Measurements from ENCODE around the gene SEC31A. TPM values are rescaled to one million over a fixed set of nuclear protein-coding genes. Genes with fewer than 3 reads are reported as not detected.
"Not testable (repeated sequence)": the region's sequence is repeated elsewhere in the genome, so short reads cannot be mapped to it uniquely, and the experiment has no call there.

SEC31A gene, protein sequence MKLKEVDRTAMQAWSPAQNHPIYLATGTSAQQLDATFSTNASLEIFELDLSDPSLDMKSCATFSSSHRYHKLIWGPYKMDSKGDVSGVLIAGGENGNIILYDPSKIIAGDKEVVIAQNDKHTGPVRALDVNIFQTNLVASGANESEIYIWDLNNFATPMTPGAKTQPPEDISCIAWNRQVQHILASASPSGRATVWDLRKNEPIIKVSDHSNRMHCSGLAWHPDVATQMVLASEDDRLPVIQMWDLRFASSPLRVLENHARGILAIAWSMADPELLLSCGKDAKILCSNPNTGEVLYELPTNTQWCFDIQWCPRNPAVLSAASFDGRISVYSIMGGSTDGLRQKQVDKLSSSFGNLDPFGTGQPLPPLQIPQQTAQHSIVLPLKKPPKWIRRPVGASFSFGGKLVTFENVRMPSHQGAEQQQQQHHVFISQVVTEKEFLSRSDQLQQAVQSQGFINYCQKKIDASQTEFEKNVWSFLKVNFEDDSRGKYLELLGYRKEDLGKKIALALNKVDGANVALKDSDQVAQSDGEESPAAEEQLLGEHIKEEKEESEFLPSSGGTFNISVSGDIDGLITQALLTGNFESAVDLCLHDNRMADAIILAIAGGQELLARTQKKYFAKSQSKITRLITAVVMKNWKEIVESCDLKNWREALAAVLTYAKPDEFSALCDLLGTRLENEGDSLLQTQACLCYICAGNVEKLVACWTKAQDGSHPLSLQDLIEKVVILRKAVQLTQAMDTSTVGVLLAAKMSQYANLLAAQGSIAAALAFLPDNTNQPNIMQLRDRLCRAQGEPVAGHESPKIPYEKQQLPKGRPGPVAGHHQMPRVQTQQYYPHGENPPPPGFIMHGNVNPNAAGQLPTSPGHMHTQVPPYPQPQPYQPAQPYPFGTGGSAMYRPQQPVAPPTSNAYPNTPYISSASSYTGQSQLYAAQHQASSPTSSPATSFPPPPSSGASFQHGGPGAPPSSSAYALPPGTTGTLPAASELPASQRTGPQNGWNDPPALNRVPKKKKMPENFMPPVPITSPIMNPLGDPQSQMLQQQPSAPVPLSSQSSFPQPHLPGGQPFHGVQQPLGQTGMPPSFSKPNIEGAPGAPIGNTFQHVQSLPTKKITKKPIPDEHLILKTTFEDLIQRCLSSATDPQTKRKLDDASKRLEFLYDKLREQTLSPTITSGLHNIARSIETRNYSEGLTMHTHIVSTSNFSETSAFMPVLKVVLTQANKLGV
- total RNA-seq: 100 to 1,000 TPM; 130 to 145 TPM
- 100 to 1,000 TPM; 101 to 131 (median 112) TPM for polyA plus RNA-seq
- total RNA-seq: 133 to 154 (median 139) reads per million in 6 experiments

DNA sequence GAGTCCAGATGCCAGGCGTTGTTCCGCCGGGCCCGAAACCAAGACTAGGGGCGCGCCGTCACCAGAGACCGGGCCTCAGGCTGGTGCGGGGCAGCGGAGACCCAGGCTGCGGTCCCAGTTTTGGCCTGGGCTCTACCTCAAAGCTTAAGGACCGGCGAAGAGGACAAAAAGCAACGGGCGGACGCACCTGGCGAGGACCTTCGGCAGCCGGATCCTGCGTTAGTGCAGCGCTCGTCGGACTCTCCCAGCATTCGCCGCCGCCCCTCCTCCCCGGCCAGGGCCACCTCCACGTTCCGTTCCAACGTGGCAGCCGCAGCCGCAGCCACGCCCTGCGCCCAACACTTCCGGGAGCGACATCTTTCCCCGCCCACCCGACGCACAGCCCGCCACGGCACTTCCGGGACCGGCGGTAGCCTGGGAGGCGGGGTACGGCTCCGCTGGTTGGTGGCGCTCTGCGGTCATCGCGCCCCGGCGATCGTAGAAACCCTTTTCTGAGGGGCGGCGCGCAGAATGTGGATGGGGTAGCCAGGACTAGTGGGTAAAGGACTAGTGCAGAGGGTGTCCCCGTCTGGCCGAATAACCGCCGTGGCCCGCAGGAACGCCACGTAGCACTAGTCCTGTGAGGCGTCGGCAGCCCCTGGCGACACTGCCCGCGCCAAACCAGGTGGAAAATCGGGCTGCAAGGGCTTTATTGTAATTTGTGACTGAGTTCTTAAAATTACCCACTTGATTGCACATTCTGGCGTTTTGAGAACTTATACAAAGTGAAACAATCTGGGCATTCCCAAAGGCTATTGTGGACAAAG, at the start of gene SEC31A:
Gene SEC31A (minus strand): TSS at position 253 of the 806 bp plus-strand sequence. CDS start 9,217 bp downstream, outside the sequence.
- Mint-ChIP-seq H3K9me3 (no peaks in the 10 kb centered on the region), H3K27ac (peak within 1 kb of the TSS; percentile 92 to 99 (median 98)), H3K4me1 (peaks cover 3 to 44% (median 36%) of the 10 kb centered on the region in 4 donors), H3K36me3 (peaks cover 5 to 22% (median 14%) of the 10 kb centered on the region in 3 donors), H3K27me3 (no peaks in the 10 kb centered on the region), H3K4me3 (peak within 1 kb of the TSS; percentile 87 to 98 (median 94))
- POLR2A ChIA-PET: interaction anchor here (0.6 to 3.7 kb wide), 5 partner anchors 9 to 144 kb away, joined by 3 to 40 read pairs (median 3); partner anchors contain the start of genes COPS4, LIN54 and THAP9
- ATAC-seq (peak; percentile 90 to 91), DNase-seq (peak; percentile 92 to 98 (median 96))

DNA sequence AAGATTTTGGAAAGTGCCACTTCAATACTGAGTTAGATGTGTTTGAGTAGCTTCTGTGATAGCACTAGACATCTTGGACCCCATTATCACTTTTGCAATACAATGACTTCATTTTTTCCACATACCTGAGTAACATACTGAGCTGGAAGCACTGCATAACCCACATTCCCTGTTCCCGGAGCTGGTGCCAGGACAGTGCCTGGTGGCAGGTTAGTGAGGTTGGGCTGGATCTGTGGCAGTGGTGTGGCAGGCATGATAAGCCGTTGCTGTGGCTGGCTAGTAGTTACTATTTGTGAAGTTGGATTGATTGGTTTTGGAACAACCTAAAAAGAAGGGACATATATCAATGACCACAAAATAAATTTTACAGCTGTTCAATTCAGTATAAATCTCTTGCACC, 48.5 kb upstream of the SEC31A start:
- Mint-ChIP-seq H3K4me1 (peaks cover 0 to 3% (median 0%) of the 10 kb centered on the region in 4 donors), H3K27ac (no peak overlapping the region), H3K9me3 (no peaks in the 10 kb centered on the region), H3K36me3 (peaks cover 12 to 76% (median 25%) of the 10 kb centered on the region in 3 donors), H3K27me3 (no peaks in the 10 kb centered on the region), H3K4me3 (no peak overlapping the region)
- no peak for ATAC-seq
- no peak for DNase-seq
- POLR2A ChIA-PET: no interaction called here

DNA sequence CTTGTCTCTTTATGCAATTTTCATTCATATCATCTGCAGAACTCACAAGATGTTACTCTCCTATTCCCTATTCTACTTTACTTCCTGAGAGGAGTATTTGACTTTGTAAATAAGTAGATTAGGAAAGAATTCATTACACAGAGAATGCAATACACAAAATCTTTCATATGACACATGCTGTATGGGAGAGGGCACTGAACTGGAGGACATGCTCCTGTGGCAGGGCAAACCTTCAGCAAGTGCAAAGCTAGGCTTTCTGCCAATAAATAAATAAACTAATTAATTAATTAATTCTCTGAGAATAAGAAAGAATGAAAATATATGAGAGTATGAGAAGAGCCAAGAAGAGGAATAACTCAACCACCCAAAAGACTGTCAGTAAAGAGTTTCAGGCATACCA, 43.5 kb upstream of the SEC31A start:
- H3K9me3 Mint-ChIP-seq: no peaks in the 10 kb centered on the region
- peaks cover 12 to 70% (median 38%) of the 10 kb centered on the region in 3 donors for H3K36me3 Mint-ChIP-seq
- no peak overlapping the region for H3K27ac Mint-ChIP-seq
- ATAC-seq (no peak), DNase-seq (no peak)
- no peaks in the 10 kb centered on the region for H3K4me1 Mint-ChIP-seq
- POLR2A ChIA-PET: no interaction called here
- no peak overlapping the region for H3K4me3 Mint-ChIP-seq
- H3K27me3 Mint-ChIP-seq: no peaks in the 10 kb centered on the region

DNA sequence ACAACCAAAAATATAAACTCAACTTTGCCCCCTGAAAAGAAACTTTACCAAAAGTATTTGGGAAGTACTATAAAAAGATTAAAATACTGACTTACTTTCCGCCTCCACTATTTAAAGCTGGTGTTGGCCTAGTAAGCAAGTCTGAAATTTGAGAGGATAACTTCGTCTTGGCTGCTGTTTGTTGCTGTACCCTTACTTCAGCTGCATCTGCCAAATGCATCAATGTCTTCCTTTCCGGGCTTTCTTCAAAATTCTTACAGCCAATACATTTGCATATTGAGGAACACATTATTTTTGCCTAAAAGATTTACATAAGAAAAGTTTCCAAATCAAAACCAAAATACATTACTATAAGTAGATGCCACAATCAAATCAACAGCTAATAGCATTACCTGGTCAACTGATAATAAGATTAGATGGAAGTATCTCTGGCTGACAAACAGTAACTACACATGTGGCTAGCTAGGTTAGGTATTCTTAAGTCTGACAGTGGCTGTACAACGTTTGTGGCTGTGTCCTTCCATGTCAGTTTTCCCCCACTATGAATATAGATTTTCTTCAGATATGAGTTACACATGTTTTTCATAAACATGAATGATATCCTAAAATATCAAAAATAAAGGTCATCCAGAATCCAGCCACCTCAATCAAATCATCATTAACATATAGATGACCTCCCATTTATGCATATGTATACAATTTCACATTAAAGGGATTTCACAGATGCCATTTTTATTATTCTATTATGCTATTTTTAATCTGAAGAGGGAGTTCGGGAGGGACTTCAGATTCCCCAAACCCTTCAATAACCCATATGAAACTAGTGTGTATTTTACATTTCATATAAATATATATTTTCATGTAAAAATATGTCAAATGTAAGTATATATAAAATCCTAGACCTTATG, 40.1 kb upstream of the SEC31A start:
- Mint-ChIP-seq H3K27me3 (no peaks in the 10 kb centered on the region), H3K4me1 (no peaks in the 10 kb centered on the region), H3K27ac (no peak overlapping the region), H3K9me3 (no peaks in the 10 kb centered on the region), H3K4me3 (no peak overlapping the region), H3K36me3 (peaks cover 4 to 56% (median 28%) of the 10 kb centered on the region in 3 donors)
- DNase-seq (no peak), ATAC-seq (no peak)
- POLR2A ChIA-PET: interaction anchor here (1.2 kb wide), 1 partner anchor 42 kb away, joined by 5 read pairs; no protein-coding TSS in a partner anchor

DNA sequence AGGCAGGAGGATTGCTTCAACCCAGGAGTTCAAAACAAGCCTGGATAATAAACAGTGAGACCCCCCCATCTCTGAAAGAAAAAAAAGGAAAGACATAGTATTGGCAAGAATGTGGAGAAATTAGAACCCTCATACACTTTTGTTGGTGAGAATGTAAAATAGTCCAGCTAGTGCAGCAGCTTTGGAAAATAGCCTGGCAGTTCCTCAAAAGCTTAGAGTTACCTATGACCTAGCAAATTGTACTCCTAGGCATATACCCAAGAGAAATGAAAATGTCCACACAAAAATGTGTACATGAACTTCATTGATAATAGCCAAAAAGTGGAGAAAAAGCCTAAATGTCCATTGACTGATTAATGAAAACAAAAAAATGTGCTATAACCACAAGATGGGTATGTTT, 30.8 kb upstream of the SEC31A start:
- Mint-ChIP-seq H3K4me1 (peaks cover 0 to 1% (median 0%) of the 10 kb centered on the region in 4 donors), H3K27ac (no peak overlapping the region), H3K27me3 (no peaks in the 10 kb centered on the region), H3K36me3 (peaks cover 0 to 20% (median 0%) of the 10 kb centered on the region in 3 donors), H3K9me3 (no peaks in the 10 kb centered on the region), H3K4me3 (no peak overlapping the region)
- POLR2A ChIA-PET: no interaction called here
- DNase-seq: no peak
- ATAC-seq: no peak

DNA sequence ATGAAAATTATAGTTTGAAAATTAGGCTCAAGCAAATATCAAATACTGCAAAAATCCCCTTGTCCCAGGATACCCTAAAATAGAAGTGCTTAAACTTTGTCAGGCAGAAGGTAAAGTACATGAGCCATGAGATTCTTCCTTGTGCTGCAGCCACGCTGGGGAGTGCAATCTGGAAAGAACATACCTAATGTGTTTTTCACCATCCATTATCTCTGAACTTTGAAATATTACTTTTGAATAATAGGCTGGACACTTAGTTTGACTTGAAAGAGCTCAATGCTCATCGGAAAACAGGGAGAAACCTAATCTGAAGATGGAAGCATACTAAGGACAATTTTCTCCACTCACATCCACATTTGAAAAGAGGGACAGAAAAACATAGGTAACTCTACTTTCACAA, 28.4 kb upstream of the SEC31A start:
- ATAC-seq (no peak), DNase-seq (no peak)
- H3K36me3 Mint-ChIP-seq: peaks cover 0 to 18% (median 2%) of the 10 kb centered on the region in 3 donors
- POLR2A ChIA-PET: no interaction called here
- no peak overlapping the region for H3K27ac Mint-ChIP-seq
- no peaks in the 10 kb centered on the region for H3K27me3 Mint-ChIP-seq
- peaks cover 0 to 1% (median 0%) of the 10 kb centered on the region in 4 donors for H3K4me1 Mint-ChIP-seq
- no peaks in the 10 kb centered on the region for H3K9me3 Mint-ChIP-seq
- H3K4me3 Mint-ChIP-seq: no peak overlapping the region

DNA sequence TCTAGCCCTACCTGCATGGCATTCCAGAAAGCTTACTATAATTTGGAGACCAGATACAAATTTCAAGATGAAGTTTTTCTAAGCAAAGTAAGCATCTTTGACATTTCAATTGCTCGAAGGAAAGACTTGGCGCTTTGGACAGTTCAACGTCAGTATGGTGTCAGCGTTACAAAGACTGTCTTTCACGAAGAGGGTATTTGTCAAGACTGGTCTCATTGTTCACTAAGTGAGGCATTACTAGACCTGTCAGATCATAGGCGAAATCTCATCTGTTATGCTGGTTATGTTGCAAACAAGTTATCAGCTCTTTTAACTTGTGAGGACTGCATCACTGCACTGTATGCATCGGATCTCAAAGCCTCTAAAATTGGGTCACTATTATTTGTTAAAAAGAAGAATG, 27.1 kb upstream of the SEC31A start:
- DNase-seq (no peak), ATAC-seq (no peak)
- Mint-ChIP-seq H3K4me3 (no peak overlapping the region), H3K36me3 (peaks cover 0 to 20% (median 8%) of the 10 kb centered on the region in 3 donors), H3K27me3 (no peaks in the 10 kb centered on the region), H3K9me3 (no peaks in the 10 kb centered on the region), H3K27ac (no peak overlapping the region), H3K4me1 (peaks cover 0 to 1% (median 0%) of the 10 kb centered on the region in 4 donors)
- POLR2A ChIA-PET: no interaction called here

DNA sequence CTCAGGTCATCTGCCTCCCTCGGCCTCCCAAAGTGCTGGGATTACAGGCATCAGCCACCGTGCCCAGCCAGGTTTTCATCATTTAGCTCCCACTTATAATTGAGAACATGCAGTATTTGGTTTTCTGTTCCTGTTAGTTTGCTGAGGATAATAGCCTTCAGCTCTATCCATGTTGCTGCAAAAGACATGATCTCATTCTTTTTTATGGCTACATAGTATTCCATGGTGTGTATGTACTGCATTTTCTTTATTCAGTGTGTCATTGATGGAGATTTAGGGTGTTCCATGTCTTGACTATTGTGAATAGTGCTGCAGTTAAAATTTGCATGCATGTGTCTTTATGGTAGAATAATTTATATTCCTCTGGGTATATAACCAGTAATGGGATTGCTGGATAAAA, 23.0 kb upstream of the SEC31A start:
- H3K27me3 Mint-ChIP-seq, H3K27ac Mint-ChIP-seq, H3K4me1 Mint-ChIP-seq, H3K4me3 Mint-ChIP-seq, ATAC-seq, DNase-seq, H3K9me3 Mint-ChIP-seq: not testable (repeated sequence)
- H3K36me3 Mint-ChIP-seq: peaks cover 6 to 40% (median 13%) of the 10 kb centered on the region in 3 donors
- POLR2A ChIA-PET: interaction anchor here (0.6 to 1.1 kb wide), 3 partner anchors 13 to 509 kb away, joined by 3 to 4 read pairs (median 4); partner anchors contain the start of gene THAP9

DNA sequence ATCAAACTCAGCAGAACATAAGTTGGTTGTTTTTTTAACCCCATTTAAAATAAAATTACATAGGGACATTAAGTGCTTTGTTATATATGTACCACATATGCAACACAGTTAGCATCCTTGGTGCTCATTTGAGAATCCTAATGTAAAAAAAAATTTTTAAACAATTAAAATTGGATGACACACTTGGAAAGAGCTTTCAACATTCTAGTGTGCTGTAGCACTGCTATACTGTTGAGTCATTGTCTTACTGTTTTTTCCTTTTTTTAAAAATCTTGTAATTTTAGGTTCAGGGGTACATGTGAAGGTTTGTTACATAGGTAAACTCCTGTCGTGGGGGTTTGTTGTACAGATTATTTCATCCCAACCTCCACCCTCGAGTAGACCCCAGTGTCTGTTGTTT, 22.4 kb upstream of the SEC31A start:
- peaks cover 6 to 43% (median 13%) of the 10 kb centered on the region in 3 donors for H3K36me3 Mint-ChIP-seq
- no peak overlapping the region for H3K4me3 Mint-ChIP-seq
- ATAC-seq (no peak), DNase-seq (no peak)
- H3K4me1 Mint-ChIP-seq: peaks cover 0 to 1% (median 0%) of the 10 kb centered on the region in 4 donors
- no peaks in the 10 kb centered on the region for H3K27me3 Mint-ChIP-seq
- POLR2A ChIA-PET: interaction anchor here (0.6 to 1.1 kb wide), 3 partner anchors 13 to 508 kb away, joined by 3 to 4 read pairs (median 4); partner anchors contain the start of gene THAP9
- H3K27ac Mint-ChIP-seq: no peak overlapping the region
- no peaks in the 10 kb centered on the region for H3K9me3 Mint-ChIP-seq

DNA sequence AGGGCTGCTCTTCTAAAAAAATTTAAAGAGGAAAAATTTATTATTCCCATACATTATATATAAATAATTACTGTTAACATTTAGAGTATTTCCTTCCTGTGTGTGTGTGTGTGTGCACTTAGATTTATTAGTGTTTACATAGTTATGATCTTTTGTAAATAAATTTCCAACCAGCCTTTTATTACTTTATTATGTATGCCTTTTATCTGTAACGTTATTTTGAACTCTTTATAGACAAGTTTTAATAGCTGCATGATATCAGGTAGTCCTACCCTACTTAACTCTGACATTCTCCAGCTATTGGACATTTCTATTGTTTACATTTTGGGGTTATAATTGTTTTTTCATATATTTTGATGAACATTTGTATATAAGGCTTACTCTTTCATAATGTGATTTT, 18.4 kb upstream of the SEC31A start:
- Mint-ChIP-seq H3K36me3 (peaks cover 6 to 47% (median 16%) of the 10 kb centered on the region in 3 donors), H3K27ac (no peak overlapping the region), H3K4me1 (peaks cover 3 to 9% (median 6%) of the 10 kb centered on the region in 4 donors), H3K27me3 (no peaks in the 10 kb centered on the region), H3K9me3 (no peaks in the 10 kb centered on the region), H3K4me3 (no peak overlapping the region)
- DNase-seq: no peak
- no peak for ATAC-seq
- POLR2A ChIA-PET: interaction anchor here (0.7 kb wide), 1 partner anchor 549 kb away, joined by 3 read pairs; no protein-coding TSS in a partner anchor

DNA sequence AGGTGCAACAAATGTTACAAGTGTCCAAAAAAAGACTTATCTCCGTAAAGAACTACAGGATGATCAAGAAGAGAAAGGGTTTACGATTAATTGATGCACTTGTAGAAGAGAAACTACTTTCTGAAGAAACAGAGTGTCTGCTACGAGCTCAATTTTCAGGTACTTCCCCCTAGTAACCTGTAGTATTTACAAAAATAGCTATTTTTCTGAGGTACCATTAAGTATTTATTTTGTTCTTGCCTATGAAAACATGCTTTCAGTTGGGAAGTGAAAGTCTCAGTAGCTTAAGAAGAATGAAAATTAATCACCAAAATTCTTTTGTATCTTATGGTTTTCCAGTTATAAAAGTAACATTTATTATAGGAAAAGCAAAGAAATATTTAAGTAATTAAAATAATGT, 15.5 kb upstream of the SEC31A start:
- H3K9me3 Mint-ChIP-seq: no peaks in the 10 kb centered on the region
- H3K36me3 Mint-ChIP-seq: peaks cover 6 to 44% (median 10%) of the 10 kb centered on the region in 3 donors
- no peaks in the 10 kb centered on the region for H3K27me3 Mint-ChIP-seq
- ATAC-seq (no peak), DNase-seq (no peak)
- H3K27ac Mint-ChIP-seq: no peak overlapping the region
- H3K4me3 Mint-ChIP-seq: no peak overlapping the region
- peaks cover 5 to 14% (median 9%) of the 10 kb centered on the region in 4 donors for H3K4me1 Mint-ChIP-seq
- POLR2A ChIA-PET: no interaction called here
